GM19463 (cell line): Measurements from ENCODE around the gene FDXACB1.
"Not testable (repeated sequence)": the region's sequence is repeated elsewhere in the genome, so short reads cannot be mapped to it uniquely, and the experiment has no call there.

Experiments used
- ATAC-seq: cut with Tn5 transposase; IDR thresholded peaks from one replicate; pipeline ENCODE4 v1.9.1; 2021; ENCODE audit warnings: mild to moderate bottlenecking, moderate library complexity; ENCODE audit not compliant: unreplicated experiment

The FDXACB1 gene

GRCh38 chr11:111909378-111909777 is 30.4 kb upstream of the FDXACB1 start:
- ATAC-seq: no peak

GRCh38 chr11:111908639-111909305 is 29.8 kb upstream of the FDXACB1 start:
- ATAC-seq: no peak

GRCh38 chr11:111906680-111907079 is 27.7 kb upstream of the FDXACB1 start:
- ATAC-seq: no peak

- ATAC-seq: no peak
Measured at GRCh38 chr11:111905411-111905810, 26.4 kb upstream of the FDXACB1 start.

- no peak for ATAC-seq
Measured at GRCh38 chr11:111886844-111887243, 7.9 kb upstream of the FDXACB1 start.

GRCh38 chr11:111886032-111886431 is 7.1 kb upstream of the FDXACB1 start:
- ATAC-seq: no peak

GRCh38 chr11:111885053-111885452 is 6.1 kb upstream of the FDXACB1 start:
- not testable (repeated sequence) for ATAC-seq

- no peak for ATAC-seq
Measured at GRCh38 chr11:111882202-111882601, 3.2 kb upstream of the FDXACB1 start.

GRCh38 chr11:111879637-111879960 is 634 bp upstream of the FDXACB1 start:
- peak; percentile 1 for ATAC-seq

GRCh38 chr11:111878385-111878848 is 548 bp downstream of the FDXACB1 start:
- ATAC-seq: no peak

GRCh38 chr11:111871693-111872161 is 7.2 kb downstream of the FDXACB1 start:
- ATAC-seq: no peak

GRCh38 chr11:111870886-111871692 is 7.9 kb downstream of the FDXACB1 start, which contains the start of gene ALG9:
ALG9 (minus strand) TSS chr11:111871581; CDS start chr11:111871482, 99 bp downstream.
- ATAC-seq: peak; percentile 96

GRCh38 chr11:111870522-111870885 is 8.5 kb downstream of the FDXACB1 start:
- ATAC-seq: peak; percentile 5

- ATAC-seq: no peak
Measured at GRCh38 chr11:111870113-111870512, 8.9 kb downstream of the FDXACB1 start.

- no peak for ATAC-seq
Measured at GRCh38 chr11:111860257-111860656, 18.7 kb downstream of the FDXACB1 start.

- no peak for ATAC-seq
Measured at GRCh38 chr11:111855506-111855905, 23.5 kb downstream of the FDXACB1 start.

- no peak for ATAC-seq
Measured at GRCh38 chr11:111852103-111852502, 26.9 kb downstream of the FDXACB1 start.

- ATAC-seq: no peak
Measured at GRCh38 chr11:111851636-111852035, 27.3 kb downstream of the FDXACB1 start.

- no peak for ATAC-seq
Measured at GRCh38 chr11:111851067-111851466, 27.9 kb downstream of the FDXACB1 start.

- no peak for ATAC-seq
Measured at GRCh38 chr11:111849631-111850030, 29.3 kb downstream of the FDXACB1 start.

- ATAC-seq: no peak
Measured at GRCh38 chr11:111846636-111847035, 32.3 kb downstream of the FDXACB1 start.

GRCh38 chr11:111846063-111846462 is 32.9 kb downstream of the FDXACB1 start:
- ATAC-seq: no peak
